LoVo (cell line): ENCODE data around the gene KLHL6.
"Not testable (repeated sequence)": the region's sequence is repeated elsewhere in the genome, so short reads cannot be mapped to it uniquely, and the experiment has no call there.

Source experiments
- DNase-seq: peaks from one replicate; pipeline ENCODE4 v3.0.0-alpha.2; 2016; ENCODE audit warnings: low spot score

KLHL6 gene, protein sequence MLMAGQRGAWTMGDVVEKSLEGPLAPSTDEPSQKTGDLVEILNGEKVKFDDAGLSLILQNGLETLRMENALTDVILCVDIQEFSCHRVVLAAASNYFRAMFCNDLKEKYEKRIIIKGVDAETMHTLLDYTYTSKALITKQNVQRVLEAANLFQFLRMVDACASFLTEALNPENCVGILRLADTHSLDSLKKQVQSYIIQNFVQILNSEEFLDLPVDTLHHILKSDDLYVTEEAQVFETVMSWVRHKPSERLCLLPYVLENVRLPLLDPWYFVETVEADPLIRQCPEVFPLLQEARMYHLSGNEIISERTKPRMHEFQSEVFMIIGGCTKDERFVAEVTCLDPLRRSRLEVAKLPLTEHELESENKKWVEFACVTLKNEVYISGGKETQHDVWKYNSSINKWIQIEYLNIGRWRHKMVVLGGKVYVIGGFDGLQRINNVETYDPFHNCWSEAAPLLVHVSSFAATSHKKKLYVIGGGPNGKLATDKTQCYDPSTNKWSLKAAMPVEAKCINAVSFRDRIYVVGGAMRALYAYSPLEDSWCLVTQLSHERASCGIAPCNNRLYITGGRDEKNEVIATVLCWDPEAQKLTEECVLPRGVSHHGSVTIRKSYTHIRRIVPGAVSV

DNA sequence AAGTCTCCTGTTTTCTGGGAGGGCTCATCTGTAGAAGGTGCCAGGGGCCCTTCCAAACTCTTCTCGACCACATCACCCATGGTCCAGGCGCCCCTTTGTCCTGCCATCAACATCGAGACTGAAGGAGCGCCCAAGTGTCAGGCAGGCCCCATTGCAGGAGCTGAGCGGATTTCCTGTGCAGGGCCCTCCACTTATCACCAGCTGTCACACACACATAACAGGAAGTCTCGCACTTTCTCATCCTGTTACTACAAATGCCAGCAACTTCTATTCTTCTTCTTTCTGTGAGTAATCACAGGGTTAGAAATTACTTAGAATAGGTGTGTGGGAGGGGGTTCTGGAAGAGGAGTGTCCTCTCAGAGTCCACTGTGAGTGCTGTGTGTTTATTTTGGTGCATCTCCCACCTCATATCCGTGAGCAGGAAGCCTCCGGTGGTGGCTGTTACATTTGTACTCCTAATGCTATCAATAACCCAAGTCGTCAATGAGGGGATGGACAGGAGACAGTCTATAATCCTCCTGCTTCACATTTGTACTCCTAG, at the start of gene KLHL6:
TSS of gene KLHL6 (minus strand) at position 166 of the 541 bp plus-strand sequence. CDS start at position 113, 53 bp downstream.
- no peak for DNase-seq

DNA sequence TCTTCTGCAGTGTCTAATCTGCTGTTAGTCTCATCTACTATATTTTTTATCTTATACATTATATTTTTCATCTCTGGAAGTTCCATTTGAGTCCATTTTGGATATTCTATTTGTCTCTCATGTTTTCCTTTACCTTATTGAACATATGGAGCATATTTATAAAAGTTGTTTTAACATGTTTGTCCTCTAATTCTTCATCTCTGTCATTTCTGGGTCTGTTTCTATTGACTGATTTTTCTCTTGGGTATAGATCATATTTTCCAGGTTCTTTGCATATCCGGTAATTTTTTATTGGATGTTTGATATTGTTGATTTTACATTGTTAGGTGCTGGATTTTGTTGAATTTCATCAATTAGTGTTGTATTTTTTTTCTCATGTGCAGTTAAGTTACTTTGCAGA, 42.5 kb upstream of the KLHL6 start:
- DNase-seq: no peak

DNA sequence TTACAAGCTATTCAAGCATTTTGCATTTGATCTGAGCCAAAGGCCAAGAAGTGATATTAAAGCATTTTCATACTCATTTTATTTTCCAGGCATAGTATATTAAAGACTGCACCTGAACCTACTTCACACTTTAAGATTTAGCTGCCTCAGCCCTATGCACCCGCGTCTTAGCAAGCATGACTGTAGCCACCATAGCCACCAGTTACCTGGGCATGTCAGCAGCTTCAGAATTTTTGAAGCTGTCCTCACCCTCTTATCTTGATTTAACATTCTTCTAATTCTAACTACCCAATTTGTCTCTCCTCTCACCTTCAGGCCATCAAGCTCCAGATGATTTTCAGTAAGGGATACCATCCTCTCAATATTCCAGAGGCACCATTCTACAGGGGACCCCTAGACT, 39.1 kb upstream of the KLHL6 start:
- no peak for DNase-seq

DNA sequence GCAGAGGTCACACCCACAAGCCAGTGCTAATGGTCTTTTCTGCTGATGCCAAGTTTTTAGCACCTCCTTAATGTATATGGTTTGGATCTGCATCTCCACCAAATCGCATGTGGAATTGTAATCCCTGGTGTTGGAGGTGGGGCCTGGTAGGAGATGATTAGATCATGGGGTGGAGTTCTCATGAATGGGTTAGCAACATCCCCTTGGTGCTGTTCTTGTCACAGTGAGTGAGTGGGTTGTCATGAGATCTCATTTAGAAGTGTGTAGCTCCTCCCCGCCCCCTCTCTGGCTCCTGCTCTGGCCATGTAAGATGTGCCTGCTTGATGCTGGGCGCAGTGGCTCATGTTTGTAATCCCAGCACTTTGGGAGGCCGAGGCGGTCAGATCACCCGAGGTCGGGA, 37.3 kb upstream of the KLHL6 start:
- DNase-seq: no peak

DNA sequence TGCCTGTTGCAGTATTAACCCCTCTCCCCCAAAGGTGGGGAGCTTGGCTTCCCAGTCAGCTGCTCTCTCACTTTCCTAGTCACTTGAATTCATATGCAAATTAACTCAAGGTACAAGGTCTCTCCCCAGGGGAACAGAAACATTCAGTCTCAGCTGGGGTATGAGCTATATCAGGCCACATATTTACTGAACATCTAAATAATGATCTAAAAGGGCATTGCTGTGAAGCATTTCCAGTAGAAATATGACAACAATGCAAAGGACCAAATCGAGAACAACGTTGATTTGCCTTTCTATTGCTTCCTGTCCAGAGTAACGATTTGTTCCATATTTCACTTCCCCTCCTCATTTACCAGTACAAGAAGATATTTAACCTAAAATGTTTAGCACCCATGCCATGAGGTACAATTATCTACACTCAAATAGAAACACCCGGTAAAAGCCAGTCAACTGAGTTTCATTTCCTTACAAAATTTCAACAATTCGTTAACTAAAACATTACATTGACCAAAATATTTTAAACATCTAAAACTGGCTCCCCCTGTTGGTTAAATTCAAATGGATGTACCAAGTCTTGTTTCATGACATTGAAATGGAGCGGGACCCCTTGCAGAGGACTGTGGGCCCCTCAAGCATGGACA, 36.5 kb upstream of the KLHL6 start:
- DNase-seq: no peak

DNA sequence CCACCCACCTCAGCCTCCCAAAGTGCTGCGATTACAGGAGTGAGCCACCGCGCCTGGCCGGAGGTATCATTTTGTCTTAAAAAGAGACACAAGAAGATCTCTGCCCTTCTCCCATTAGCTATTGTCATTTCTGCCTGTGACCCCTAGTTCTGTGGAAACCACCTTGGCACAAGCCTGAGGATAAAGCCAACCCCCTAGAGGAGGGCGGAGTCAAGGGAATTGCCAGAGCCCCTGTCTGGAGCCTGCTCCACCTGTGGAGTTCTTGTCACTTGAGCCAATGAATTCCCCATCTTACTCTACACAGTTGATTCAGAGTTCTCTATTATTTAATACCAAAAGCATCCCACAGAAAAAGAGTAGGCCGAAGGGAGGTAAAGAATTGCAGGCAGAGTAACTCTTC, 34.9 kb upstream of the KLHL6 start:
- DNase-seq: no peak

DNA sequence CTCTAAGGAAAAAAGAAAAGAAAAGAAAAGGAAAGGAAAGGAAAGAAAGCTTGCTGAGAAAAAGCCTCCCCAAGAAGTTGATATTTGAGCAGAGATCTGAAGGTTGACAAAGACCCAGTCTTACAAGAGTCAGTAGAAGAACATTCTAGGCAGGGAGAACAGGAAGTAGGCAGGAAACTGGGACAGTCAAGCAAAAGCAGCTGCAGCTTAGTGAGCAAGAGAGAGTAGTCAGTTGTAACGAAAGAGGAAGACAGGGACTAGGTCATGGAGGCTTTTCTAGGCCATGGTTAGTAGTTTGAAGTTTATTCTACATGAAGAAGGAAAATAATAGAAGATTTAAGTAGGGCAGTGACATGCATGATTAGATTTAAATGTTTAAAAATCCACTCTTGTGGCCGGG, 31.8 kb upstream of the KLHL6 start:
- no peak for DNase-seq

DNA sequence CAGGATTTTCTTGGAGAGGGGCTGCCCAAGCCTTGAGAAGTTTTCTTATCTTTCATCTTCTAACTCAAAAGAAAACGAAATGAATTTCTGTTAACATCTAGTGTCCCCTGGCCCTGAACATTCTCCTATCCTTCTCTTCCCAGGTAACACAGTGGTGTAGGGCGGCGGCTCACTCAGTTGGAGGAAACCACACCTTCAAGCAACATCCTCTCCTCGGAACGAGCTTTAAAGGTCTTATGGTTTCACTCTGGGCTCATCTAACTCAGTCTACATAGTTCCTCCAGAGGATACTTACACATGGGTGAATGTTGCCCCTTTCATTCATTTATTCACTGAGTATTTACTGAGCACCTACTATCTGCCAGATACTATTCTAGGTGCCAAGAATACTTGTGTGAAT, 31.0 kb upstream of the KLHL6 start:
- no peak for DNase-seq

DNA sequence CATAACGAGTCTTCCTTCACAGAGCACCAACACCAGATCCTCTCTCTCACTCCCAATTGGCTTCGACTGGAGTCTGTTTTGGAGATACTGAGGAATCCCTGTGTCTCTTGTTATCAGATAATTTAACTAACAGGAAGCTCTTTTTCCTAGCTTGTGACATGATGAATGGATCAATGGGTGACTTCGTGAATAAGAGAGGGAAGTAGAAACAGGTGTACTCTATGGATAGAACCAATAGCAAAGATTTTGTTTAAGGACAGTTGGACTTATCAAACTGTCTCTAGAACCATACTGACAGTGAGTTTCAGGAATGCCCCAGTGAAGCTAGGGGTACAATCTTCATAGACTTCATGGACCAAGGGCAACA, 29.4 kb upstream of the KLHL6 start:
- no peak for DNase-seq

DNA sequence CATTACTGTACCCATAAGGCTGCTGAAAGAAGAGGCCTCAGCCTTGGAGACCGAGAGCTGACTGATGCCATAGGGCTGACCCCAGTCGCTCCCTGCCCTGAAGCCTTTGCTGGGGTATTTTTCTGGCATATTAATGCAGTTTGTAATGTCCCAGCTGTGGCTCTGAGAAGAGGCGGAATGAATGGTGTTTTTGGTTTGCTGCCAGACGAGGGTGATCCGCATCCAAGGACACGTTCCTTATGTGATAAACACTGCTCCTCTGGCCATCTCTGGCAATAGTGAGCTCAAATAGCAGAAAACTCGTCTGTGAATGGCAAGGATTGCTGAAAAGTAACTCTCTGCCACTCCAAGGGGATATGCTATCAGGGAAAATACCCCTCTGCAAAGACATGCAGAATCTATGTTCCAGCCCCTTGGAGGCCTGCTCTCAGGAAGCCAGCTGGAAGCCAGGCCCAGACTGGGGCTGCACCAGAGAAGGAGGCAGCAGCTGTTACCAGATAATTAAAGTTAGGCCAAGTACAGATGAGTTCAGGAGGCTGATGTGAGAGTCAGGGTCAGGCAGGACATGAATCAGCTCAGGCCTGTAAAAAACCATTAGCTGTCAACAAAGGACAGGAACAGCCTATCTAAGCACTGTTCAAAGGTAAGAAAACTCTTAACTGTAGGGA, 28.9 kb upstream of the KLHL6 start:
- no peak for DNase-seq

DNA sequence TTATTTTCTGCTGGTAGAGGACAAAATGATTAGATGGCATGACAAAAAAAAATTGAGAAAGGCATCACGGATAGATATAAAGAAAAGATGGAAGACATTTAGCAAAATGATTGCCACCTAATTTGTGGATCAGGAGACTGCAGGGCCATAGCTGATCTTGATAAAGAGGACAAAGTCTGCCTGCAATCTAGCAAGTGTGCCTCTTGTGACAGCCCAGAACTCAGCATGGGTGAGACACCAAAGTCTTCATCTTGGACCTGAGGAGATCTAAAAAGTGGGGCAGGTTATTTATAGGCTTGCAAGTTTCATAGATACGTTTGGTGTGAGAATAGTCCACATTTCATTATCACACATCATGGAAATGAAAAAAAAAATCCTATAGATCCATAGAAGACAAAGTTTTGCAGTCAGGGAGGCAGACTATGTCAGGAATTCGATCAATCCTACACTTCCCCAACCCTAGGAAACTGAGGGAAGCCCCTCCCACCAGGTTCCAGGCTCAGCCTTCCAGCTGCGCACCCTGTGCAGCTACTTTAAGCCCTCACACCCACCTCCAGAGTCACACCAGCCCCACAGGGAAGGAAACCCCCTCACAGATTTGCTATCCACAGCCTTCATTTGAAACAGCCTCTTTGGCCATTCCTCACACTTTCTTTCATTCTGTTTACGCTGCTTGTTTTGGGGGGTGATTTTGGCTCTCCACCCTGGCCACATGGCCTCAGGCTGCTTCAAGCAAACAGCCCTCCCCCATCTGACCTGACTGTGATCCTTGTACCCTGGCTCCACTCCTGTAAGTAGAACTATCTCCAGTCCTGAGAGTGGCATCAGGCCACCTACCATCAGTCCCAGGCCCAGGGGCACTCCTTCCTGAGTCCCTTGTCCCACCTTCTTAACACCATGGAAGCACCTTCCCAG, 28.1 kb upstream of the KLHL6 start:
- DNase-seq: no peak

DNA sequence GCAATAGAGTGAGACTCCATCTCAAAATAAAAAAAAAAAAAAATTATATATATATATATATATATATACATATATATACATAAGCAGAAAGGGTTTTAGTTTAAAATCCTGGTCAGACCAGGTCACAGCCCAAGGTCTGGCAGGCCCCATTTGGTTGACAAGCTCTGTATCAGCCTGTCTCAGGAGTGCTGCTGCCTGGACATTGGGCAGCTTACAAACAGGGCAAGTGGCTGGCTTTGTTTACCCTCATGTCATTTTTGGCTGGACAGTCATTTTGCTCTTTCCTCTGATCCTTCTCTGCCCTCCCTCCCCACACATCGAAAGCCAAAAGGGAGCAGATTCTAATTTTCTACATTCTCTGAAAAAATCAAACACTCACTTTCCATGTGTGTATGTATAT, 26.7 kb upstream of the KLHL6 start:
- DNase-seq: no peak

DNA sequence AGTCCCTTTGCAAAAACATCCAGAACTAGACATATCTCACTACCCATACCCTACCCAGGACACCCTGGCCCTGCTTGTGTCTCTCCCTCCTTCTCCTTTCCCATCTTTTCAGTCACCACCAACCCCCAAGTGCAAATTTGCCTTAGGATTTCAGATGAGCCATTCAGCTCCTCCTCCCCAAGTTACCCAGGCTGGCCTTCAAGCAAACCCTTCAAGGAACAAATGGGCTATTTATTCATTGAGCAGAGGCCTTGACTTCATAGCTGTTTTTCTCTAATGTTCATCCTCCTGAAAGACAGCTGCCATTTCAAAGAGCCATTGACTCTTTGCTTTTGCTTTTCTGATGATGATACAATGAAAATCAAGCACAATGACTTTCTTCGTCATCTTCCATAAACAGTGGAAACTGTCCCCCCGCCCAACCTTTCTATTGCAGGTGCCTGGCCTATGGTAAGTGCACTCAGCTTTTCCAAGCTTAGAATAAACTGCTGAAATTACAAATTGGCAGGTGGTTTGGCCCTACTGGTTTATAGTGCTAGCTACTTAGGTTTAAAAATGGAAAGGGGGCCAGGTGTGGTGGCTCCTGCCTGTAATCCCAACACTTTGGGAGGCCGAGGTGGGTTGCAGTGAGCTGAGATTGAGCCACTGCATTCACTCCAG, 26.1 kb upstream of the KLHL6 start:
- no peak for DNase-seq

DNA sequence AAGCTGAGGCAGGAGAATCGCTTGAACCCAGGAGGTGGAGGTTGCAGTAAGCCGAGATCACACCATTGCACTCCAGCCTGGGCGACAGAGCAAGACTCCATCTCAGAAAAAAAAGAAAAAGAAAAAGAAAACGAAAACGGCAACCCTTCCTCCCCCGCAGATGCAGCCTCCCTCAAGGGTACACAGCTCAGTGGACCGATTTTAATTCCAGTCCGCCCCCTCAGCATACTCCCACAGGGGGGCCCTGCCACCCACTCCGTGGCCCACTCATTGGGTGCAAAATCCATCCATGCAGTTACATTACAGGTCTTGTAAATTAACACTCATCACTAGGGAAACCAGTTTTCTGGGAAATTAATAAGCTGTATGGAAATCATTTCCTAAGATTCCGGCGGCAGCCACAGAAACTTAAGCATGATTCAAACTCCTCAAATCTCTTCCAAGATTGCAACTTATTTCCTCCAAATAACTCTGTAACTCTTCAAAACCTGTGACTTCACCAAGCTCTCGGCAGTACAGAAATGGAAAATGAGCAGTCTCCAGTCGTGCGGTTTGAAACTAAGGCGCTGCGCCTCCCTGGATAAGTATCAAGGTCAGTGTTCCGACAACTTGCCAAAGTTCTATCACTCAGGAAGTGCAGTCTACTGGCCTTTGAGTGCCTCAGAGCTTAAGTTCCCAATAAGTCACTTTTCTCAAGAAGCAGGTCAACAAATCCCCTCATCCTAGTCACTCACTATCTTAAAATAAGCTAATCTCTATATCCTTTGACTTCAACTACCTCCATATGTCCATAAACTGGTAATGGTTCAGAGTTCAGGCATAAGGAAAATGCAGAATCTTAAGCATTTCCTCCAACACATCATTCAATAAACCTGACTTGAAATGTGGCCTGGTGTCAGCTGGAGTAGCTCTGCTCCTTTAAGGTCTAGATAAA, 24.7 kb upstream of the KLHL6 start:
- DNase-seq: no peak

DNA sequence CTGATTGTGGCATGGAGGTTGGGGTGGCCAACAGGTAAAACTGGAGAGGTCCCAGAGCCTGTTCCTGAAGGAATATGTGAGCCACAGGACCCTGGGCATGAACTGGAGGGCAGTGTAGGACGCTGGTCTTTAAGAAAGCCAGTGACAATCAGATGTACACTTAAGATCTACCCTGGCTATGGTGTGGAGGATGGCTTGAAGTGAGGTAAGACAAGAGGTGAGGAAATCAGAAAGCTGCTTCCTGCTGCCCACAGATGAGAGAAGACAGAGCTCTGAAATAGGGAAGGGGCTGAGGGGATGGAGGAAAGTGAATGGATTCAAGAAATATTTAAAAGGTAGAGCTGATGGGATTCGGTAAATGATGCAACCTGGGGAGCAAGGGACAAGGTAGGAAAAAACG, 22.7 kb upstream of the KLHL6 start:
- no peak for DNase-seq

DNA sequence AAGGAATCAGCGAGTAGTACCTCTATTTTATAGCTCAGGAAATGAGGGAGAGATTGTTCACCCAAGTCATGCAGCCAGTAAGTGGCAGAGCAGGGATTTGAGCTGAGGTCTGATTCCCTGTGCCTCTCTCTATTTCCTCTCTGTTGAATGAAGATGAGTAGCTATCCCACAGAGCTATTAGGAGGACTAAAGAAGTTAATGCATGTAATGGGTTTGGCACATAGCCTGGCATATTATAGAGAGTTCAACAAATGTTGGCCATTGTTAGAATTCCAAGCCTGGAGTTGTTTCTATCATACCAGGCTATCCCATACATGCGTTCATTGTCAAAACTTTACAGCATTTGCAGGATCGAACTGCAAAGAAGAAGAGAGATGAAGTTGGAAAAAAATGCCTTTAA, 21.8 kb upstream of the KLHL6 start:
- DNase-seq: no peak

DNA sequence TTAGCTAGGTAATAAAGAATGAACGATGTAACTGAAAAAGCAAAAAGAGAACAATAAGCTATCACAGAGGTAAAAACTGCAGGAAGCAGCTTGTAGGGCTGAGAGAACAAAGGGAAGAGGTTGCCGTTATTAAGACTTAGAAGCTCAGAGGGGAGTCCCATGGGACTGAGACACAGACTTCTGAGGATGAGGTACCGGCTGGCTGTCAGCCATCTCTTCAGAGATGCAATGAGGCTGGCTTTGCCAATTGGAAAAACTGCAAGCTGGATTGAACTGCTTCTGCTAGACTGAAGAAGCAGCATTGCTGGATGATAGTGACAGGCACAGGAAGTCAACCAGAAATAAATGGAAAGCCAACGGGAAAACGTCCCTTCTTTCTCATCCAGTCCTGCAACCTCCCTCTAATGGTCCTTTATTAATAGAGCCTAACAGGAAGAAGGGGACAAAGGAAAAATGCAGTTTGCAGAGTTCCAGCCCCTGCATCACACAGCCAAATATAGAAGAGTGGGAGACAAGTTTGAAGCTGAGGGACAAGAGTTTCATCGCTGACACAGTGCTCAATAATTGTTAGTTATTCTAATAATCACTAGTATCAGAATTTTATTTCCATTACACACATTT, 21.1 kb upstream of the KLHL6 start:
- no peak for DNase-seq

DNA sequence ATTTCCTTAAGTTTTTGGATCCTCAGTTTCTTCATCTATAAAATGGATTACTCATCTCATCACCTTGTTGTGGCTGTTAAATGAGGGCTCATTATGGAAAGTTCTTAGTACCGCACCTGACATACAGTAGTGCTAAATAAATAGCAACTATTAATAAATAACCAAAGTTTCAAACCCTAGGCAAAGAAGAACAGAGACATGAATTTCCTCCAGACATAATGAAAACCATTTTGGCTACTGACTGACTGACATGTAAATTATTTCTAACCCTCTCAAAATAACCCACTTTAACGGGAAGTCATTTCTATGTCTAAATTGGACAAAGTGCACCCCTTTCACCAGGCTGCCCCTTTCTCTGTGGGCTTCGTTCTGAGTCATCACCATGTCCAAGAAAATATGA, 17.4 kb upstream of the KLHL6 start:
- no peak for DNase-seq

DNA sequence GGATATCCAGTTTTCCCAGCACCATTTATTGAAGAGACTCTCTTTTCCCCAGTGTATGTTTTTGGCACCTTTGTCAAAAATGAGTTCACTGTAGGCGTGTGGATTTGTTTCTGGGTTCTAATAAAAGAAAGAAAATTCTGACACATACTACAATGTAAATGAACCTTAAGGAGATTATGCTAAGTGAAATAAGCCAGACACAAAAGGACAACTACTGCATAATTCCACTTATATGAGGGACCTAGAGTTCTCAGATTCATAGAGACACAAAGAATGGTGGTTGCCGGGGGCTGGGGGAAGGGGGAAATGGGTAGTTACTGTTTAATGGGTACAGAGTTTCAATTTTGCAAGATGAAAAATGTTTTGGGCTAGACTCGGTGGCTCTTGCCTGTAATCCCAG, 14.7 kb upstream of the KLHL6 start:
- DNase-seq: not testable (repeated sequence)
